Neuron (in vitro differentiated cells): ENCODE data around the gene GABPB2.
A peak's percentile ranks its signal among the peaks of the same experiment; 100 is the strongest.

Experiments
- H2AFZ ChIP-seq: one replicate; pipeline ENCODE4 v1.6.1; 2013; ENCODE audit warnings: low read depth, mild to moderate bottlenecking, inconsistent platforms, low read length, moderate library complexity
- H3K27me3 ChIP-seq: one replicate; pipeline ENCODE4 v1.6.1; 2013; ENCODE audit warnings: low read length; ENCODE audit not compliant: insufficient read depth
- H3K36me3 ChIP-seq: one replicate; pipeline ENCODE4 v1.6.1; 2013; ENCODE audit warnings: low read length; ENCODE audit not compliant: insufficient read depth
- H3K4me1 ChIP-seq: one replicate; pipeline ENCODE4 v1.6.1; 2013; ENCODE audit warnings: low read length; ENCODE audit not compliant: insufficient read depth
- H3K4me3 ChIP-seq: 2 replicates; pipeline ENCODE4 v1.5.1; 2013; ENCODE audit warnings: mild to moderate bottlenecking, low read length, moderate library complexity
- H3K9me3 ChIP-seq: one replicate; pipeline ENCODE4 v1.6.1; 2013; ENCODE audit warnings: low read length

Gene GABPB2

GRCh38 chr1:151165281-151165737 is 94.7 kb downstream of the GABPB2 start:
- Histone ChIP-seq H3K27me3 (no peaks in the 10 kb centered on the region), H3K9me3 (no peaks in the 10 kb centered on the region), H3K36me3 (peaks cover 32% of the 10 kb centered on the region), H3K4me3 (peak overlapping the region; percentile 74), H2AFZ (peak overlapping the region; percentile 53), H3K4me1 (peaks cover 17% of the 10 kb centered on the region)

GRCh38 chr1:151165738-151166504 is 95.4 kb downstream of the GABPB2 start, which contains the start of the genes LYSMD1 and SCNM1:
TSS of gene LYSMD1 (minus strand) at chr1:151165902. CDS start at chr1:151165258, 644 bp downstream.
TSS of gene SCNM1 (plus strand) at chr1:151166144. CDS start at chr1:151166153, 9 bp downstream.
- H3K9me3 ChIP-seq = no peaks in the 10 kb centered on the region
- H2AFZ ChIP-seq = peak within 1 kb of the TSS; percentile 53

GRCh38 chr1:151166505-151166956 is 96.0 kb downstream of the GABPB2 start:
- peaks cover 27% of the 10 kb centered on the region for H3K36me3 ChIP-seq
- peaks cover 17% of the 10 kb centered on the region for H3K4me1 ChIP-seq
- H3K9me3 ChIP-seq = no peaks in the 10 kb centered on the region
- H3K4me3 ChIP-seq = peak overlapping the region; percentile 74
- H2AFZ ChIP-seq = peak overlapping the region; percentile 53
- H3K27me3 ChIP-seq = no peaks in the 10 kb centered on the region

More at GRCh38 chr1:151165738-151166504, 95.4 kb downstream of the GABPB2 start, which contains the start of the genes LYSMD1 and SCNM1:
- Histone ChIP-seq H3K27me3 (no peaks in the 10 kb centered on the region), H3K4me1 (peaks cover 17% of the 10 kb centered on the region), H3K4me3 (peak within 1 kb of the TSS; percentile 74), H3K36me3 (peaks cover 29% of the 10 kb centered on the region)

- Histone ChIP-seq H3K36me3 (peaks cover 21% of the 10 kb centered on the region), H3K4me3 (peak overlapping the region; percentile 74), H3K27me3 (no peaks in the 10 kb centered on the region), H3K4me1 (peaks cover 17% of the 10 kb centered on the region), H2AFZ (no peak overlapping the region), H3K9me3 (no peaks in the 10 kb centered on the region)
Measured at GRCh38 chr1:151167116-151167515, 96.6 kb downstream of the GABPB2 start.

- H3K36me3 ChIP-seq = peaks cover 42% of the 10 kb centered on the region
- H2AFZ ChIP-seq = no peak overlapping the region
- H3K4me3 ChIP-seq = no peak overlapping the region
- peaks cover 8% of the 10 kb centered on the region for H3K4me1 ChIP-seq
- no peaks in the 10 kb centered on the region for H3K27me3 ChIP-seq
- no peaks in the 10 kb centered on the region for H3K9me3 ChIP-seq
Measured at GRCh38 chr1:151171190-151171589, 100.6 kb downstream of the GABPB2 start.
